GM19239 (cell line): ENCODE results near the gene THRAP3.

ENCODE experiments used
- DNase-seq: peaks from one replicate; pipeline ENCODE4 v3.0.0; 2011; ENCODE audit warnings: low spot score; ENCODE audit not compliant: insufficient read length
- FAIRE-seq: peaks from 2 replicates; lab custom pipeline; 2011; peaks lifted over from hg19 to GRCh38; lab: Jason Lieb, UNC

Gene THRAP3

GRCh38 chr1:36322041-36322785, 98.0 kb downstream of the THRAP3 start:
- FAIRE-seq (no peak), DNase-seq (no peak)

DNA sequence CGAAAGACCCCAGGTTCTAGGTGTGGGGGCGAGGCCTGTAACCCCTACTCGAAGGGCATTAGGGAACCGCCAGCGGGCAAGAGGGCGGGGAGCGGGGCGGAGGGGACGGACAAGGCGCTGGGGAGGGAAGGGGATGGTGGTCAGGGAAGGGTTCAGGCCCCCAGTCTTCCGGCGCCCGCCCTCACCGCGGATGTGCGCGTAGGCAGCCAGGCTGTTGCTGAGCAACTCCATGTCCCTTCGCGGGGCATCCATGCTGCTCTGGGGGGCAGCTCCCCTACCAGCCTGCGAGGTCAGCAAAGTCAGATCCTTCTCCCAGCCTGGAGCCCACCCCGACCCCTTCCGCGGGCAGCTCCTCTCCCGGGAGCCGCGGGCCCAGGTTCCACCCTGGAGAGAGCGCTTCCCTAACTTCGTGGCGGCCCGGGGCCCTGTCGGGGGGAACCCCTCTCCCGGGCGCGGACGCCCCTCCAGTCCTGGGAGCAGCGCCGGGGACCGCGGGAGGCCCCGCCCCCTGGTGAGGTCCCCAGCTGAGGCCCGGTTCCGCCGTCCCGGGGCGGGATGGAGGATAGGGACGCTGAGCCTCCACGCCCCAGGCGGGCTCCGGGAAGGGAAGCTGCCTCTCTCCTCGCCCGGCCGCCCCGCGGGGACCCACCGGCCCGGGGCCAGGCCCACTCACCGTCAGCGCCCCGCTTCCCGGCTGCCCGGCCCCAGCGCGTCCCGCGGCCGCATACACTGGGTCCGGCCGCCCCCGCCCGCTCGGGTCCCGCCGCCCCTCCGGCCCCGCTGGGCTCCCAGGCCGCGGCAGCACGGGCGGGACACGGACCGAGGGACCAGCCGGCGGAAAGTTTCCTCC, 98.8 kb downstream of the THRAP3 start:
- DNase-seq (peak; percentile 63), FAIRE-seq (peak; percentile 35)

GRCh38 chr1:36323636-36324352, 99.6 kb downstream of the THRAP3 start, which contains the start of gene EVA1B:
Gene EVA1B, minus strand, starts transcription at chr1:36323645. Its CDS starts 608 bp downstream, at chr1:36323037.
- DNase-seq (no peak), FAIRE-seq (peak; percentile 83)

- DNase-seq (no peak), FAIRE-seq (no peak)
Observed at GRCh38 chr1:36324353-36324703, 100.1 kb downstream of the THRAP3 start.

DNA sequence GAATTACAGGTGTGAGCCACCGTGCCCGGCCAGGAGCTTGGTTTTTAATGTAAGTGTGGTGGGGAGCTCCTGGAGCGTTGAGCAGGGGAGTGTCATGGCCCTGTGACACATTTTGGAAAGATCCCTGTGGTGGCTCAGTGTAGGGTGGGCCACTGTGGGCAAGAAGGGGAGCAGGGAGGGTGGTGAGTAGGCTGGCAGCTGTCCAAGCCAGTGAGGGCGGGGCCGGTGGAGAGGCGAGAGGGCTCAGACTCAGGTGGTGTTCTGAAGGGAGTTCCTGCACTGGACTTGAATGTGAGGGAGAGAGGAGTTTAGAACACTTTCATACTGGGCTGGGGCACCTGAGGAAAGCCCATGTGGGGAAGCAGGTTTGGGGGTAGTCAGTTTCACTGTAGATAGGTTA, 102.3 kb downstream of the THRAP3 start:
- FAIRE-seq = no peak
- DNase-seq = no peak

DNA sequence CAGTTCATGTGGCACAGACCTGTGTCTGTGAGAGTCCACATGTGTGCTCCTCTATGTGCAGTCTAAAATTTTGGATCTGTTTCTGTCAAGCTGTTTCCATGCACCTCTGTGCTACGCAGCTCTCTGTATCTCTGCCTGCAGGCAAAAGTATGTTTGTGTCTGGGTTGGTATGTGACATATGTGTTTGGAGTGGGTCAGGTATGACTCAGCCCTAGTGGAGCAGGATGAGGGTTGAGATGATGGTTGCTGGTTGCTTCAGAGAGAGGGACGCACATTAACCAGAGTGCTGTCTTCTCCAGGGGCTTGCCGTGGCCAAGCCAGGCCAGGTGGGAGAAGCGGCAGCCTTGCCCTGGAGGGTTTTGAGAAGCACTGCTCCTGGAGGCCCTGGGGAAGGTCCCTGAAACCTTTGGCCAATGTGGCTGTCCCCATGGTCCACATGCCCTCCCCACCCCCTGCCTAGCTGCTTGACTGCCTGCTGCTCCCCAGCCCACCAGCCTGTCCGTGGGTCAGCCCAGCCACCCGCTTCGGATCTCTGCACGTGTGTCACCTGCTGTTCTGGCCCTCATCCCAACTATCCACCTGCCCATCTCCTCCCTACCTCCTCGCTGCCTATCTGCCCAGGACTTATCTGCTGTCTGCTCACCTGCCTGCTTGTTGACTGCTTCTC, 103.3 kb downstream of the THRAP3 start:
- no peak for FAIRE-seq
- DNase-seq = no peak

GRCh38 chr1:36328088-36328480, 103.8 kb downstream of the THRAP3 start:
- no peak for DNase-seq
- no peak for FAIRE-seq

- DNase-seq = no peak
- FAIRE-seq = no peak
Observed at GRCh38 chr1:36328713-36329112, 104.5 kb downstream of the THRAP3 start.

DNA sequence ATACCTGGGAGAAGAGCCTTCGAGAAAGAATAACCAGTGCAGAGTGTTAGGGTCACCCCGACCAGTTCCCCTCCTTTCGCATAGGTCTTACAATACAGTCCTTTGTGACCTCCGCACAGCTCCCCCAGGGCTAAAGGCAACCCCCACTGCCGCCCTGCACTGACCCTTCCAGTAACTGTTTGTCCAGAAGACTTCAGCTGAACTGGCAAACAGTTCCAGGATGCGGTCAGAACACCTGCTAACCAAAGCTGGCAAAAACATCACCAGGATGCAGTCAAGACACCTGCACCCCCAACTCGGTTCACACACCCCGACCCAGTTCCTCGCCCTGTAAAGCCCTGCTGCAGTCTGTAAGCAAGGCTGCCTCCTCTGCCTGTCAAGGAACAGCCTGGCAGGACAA, 105.6 kb downstream of the THRAP3 start:
- FAIRE-seq = no peak

DNA sequence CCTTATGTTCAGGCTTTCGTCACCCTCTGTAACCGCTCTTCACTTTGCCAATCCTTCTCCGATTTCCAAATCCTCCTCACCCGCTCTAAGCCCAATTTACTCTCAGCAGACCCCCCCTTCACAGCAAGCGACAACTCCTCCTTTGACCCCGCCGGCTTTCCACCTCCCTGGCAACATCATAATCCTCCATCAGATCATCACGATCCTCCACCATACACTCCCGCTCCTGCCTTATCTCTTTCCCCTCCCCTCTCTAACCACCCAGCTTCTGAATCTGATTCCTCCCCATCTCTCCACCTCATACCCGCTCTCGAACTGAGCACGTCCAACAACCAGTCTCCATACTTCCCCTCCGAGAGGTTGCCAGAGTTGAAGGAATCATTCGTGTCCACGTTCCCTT, 106.7 kb downstream of the THRAP3 start:
- FAIRE-seq = no peak
- no peak for DNase-seq

More for the DNA sequence above, 105.6 kb downstream of the THRAP3 start:
- DNase-seq = no peak

- no peak for DNase-seq
Observed at GRCh38 chr1:36337830-36338229, 113.6 kb downstream of the THRAP3 start.

DNA sequence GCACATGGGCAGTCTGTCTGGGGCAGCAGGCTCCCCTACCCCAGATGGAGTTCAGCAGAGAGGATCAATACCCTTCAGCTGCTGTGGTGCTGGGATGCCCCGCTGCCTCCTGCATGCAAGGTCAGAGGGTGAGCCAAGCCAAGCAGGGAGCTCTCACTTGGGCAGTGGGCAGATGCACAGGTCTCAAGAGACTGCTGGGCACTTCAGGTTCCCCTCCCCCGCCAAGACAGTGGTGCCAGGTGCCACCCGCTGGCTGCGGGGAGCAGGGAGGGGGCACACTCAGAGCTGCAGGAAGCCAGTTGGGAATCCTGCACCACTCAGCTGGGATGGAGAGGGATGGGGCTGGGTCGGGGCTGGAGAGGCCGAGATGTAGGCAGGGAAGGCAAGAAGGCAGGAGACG, 115.0 kb downstream of the THRAP3 start:
- DNase-seq (no peak), FAIRE-seq (no peak)

More at GRCh38 chr1:36337830-36338229, 113.6 kb downstream of the THRAP3 start:
- no peak for FAIRE-seq

GRCh38 chr1:36339615-36340014, 115.4 kb downstream of the THRAP3 start:
- FAIRE-seq (no peak), DNase-seq (no peak)

DNA sequence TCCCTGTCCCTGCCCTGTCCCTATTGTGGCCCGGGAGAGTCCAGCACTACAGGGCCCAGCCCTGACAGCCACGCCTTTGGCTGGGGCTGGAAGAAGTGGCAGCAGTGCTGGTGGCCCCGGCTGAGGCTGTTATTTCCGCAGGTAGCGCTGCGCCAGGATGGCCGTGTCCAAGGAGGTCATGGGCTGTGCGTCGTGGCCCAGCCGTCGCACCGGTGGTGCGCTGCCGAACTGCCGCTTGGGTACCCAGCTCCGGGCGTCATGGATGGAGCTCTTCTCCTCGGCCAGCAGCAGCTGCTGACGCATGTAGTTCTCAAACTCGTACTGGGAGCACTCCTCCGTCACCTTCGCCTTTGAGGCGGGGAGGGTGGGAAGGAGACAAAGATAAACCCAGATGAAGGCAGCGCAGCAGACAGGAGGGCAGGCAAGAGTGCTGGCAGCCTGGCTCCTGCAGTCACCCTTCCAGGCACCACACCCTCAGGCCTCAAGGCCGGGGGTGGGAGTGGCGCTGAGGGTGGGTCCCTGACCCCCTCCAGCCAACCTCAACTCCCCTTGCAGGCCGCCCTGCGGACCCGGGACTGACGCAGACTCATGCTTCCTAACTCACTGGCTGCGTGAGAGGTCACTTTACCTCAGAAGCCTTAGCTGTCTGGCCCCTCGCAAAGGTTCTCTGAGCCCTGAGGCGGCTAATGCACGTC, 117.5 kb downstream of the THRAP3 start:
- FAIRE-seq (no peak), DNase-seq (no peak)

DNA sequence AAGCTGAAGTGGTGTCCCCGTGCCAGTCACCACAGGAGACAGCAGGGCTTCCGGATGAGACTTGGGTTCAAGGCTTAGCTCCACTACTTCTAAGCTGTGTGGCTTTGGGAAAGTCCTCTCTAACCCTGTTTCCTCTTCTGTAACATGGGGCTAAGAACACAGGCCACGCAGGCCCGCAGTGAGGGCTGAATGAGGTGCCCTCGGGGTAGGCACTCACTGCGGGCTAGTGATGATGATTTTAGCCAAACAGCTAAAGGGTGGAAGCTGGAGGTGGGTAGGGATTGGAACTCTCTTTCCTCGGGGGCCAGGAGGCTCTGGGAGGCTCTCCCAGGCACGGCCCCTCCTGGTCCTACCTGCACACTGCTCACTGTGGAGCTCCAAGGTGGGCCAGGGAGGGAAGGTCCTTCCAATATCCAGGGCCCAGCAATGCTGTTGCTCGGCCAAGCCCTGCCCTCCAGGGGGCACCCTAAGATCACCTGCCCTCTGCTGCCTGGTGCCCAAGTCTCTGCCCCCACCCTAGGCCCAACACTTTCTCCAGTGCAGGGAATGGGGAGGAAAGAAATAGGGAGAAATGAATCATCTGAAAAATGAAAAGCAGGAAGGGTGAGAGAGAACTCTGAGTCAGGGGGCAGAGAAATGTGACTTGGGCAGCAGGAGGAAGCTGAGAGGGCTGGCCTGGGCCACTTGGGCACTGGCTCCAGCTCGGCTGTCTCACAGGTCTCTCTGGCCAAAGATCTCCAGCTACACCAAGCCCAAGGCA, 118.4 kb downstream of the THRAP3 start:
- DNase-seq (no peak), FAIRE-seq (peak; percentile 56)

- DNase-seq (no peak), FAIRE-seq (no peak)
Observed at GRCh38 chr1:36343651-36344394, 119.6 kb downstream of the THRAP3 start.

GRCh38 chr1:36344395-36344680, 120.1 kb downstream of the THRAP3 start:
- FAIRE-seq = no peak

GRCh38 chr1:36345353-36345752, 121.1 kb downstream of the THRAP3 start:
- FAIRE-seq (no peak), DNase-seq (no peak)

More at GRCh38 chr1:36344395-36344680, 120.1 kb downstream of the THRAP3 start:
- DNase-seq = no peak
